TTC549 (cell line): ENCODE measurements around the gene CCDC85A.
"Not testable (repeated sequence)": the region's sequence is repeated elsewhere in the genome, so short reads cannot be mapped to it uniquely, and the experiment has no call there.

Experiments
- FAIRE-seq: peaks from 2 replicates; lab custom pipeline; 2012; peaks lifted over from hg19 to GRCh38; lab: Jason Lieb, UNC

CCDC85A gene

DNA sequence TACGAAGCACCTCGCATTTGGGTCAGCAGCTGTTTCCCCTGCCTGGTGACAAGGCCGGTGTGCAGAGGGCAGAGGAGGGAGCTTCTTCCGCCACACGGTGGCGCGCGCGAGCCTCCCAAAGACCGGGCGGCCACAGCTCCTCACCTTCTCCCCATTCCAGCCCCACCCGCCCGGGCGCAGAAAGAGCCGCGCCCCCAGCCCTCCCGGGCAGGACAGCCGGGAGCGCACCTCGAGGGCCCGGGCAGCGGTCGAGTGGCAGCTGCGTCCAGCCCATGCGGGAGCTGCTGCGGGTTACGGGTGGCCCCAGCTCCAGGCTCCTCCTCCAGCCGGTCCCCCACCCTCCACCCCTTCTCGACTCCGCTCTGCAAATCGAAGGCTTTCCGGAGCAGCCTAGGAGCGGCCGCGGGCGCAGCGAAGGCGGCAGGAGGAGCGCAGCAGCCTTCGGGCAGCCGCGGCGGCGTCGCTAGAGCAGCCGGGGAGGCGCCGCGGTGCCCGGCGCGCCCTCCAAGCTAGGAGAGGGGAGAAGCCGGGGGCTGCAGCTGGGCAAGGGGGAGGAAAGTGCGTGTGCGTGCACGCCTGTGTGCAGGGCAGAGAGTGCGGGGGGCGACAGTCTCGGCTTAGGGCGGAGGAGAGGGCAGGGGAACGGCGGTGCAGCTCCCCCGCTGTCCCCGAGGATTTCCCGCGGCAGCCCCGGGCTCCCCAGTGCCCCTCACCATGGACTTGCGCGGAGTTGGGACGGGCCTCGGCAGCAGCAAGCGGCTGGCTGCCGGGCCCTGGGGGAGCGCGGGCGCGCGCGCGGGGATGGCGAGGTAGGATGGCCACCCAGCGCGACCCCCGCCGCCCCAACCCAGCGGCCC, at the start of gene CCDC85A:
Gene CCDC85A (plus strand): TSS at position 348 of the 857 bp plus-strand sequence. CDS start 635 bp downstream, outside the sequence.
- FAIRE-seq, result no peak

DNA sequence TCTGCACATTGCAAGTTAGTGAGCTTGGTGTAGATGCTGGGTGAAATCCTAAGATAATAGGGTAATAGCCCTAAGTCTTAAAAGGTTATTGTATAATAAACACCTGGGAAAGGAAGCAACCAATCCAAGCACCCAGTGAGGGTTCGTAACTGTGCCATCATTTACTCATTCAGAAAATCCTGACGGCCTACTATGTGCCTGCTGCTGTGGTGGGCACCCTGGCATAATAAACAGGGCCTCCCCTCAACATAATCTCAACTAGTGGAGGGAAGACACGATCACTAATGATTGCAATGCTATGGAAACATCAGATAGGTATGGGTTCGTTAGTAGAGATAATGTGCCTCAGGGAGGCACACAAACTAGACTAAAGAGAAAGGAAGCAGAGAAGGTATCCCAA, 48.9 kb upstream of the CCDC85A start:
- no peak for FAIRE-seq

DNA sequence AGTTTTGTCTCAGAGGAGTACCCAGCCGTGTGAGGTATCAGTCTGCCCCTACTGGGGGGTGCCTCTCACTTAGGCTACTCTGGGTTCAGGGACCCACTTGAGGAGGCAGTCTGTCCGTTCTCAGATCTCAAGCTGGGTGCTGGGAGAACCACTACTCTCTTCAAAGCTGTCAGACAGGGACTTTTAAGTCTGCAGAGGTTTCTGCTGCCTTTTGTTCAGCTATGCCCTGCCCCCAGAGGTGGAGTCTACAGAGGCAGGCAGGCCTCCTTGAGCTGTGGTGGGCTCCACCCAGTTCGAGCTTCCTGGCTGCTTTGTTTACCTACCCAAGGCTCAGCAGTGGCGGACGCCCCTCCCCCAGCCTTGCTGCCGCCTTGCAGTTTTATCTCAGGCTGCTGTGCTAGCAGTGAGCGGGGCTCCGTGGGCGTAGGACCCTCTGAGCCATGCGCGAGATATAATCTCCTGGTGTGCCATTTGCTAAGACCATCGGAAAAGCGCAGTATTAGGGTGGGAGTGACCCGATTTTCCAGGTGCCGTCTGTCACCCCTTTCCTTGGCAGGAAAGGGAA, 41.2 kb upstream of the CCDC85A start:
- not testable (repeated sequence) for FAIRE-seq

DNA sequence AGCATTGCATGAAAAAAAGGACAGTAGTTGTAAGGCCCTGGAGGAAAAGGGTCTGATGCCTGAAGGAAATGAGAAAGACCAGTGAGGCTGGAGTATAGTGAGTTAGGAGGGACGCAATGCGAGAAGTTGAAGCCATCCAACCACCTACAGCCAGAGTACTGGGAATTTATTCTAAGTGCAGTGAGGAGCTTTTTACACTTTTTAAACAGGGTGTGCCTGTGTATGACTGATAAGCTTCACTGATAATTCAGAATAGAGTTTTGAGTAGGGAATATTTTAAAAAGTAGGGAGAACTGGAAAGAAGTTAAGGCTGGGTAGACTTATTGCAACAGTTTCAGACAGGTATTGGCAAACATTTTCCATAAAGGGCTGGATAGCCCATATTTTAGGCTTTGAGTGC, 35.9 kb upstream of the CCDC85A start:
- FAIRE-seq, result no peak

DNA sequence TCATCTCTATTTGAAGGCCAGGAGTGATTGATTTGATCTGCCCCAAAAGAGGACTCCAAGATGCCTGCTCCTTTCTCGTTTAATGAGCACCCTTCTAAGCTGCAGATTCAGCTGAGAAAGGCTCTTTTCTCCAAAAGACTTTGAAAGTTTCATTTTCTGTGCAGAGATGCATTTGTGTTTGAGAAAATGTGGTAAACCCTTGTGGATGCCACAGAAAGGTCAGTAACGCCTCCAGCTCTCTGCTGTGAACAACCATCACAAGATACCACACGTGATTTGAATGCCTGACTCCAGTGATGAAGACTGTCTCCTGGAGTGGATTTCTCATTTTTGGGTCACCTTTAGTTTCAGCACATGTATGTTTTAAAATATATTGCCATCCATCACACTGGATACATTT, 35.0 kb upstream of the CCDC85A start:
- FAIRE-seq, result no peak

DNA sequence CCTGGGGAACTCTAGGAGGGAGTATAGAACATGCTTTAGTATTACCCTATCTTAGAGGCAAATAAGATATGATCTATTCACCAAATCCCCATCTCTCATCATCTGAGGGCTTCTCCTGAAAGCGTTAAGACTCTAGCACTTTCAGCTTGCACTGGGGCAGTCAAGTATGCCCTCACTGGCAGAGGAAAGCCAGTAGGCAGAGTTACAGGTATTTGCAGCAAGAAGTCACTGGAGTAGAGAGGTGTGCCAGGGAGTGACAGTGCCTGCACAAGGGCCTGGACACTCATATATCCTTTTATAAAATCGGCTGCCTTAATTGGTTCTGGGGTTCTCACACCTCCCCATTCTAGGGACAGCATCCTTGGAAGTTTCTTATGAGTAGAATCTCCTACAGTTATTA, 31.9 kb upstream of the CCDC85A start:
- no peak for FAIRE-seq

DNA sequence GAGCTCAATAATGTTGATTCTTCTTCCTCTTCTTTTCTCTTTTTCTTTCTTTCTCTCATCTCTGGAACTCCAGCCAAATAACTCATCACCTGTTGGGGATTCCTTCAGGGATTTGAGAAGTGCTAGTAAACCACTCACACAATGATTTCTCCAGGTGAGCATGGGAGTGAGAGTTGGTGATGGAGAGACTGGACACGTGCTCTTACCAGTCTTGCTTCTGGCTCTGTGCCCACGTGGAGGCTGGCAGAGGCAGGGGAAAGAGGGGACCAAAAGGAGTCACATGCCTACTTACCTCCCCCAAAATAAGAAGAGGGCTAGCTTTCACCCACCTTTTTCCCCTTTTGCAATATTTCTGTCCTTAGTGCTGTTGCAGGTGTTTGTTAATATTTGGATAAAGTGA, 28.6 kb upstream of the CCDC85A start:
- no peak for FAIRE-seq

DNA sequence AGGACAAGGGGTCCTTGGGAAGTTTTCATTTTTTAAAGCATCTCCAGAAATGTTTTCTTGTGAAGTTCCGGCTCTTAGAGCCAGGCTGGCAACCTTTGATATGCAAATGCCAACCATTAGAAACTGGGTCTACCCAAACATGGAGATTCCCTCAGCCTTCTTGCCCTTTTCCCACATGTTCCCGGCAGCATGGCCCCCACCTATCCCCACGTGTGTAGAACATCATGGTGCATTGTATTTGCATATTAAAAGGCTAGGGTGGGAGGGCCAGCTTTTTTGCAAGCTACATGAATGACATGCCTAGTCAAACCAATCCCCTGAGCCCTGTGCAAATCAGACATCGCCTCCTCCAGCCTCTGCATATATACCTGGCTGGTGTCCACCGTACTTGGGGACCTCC, 23.9 kb upstream of the CCDC85A start:
- FAIRE-seq, result not testable (repeated sequence)

DNA sequence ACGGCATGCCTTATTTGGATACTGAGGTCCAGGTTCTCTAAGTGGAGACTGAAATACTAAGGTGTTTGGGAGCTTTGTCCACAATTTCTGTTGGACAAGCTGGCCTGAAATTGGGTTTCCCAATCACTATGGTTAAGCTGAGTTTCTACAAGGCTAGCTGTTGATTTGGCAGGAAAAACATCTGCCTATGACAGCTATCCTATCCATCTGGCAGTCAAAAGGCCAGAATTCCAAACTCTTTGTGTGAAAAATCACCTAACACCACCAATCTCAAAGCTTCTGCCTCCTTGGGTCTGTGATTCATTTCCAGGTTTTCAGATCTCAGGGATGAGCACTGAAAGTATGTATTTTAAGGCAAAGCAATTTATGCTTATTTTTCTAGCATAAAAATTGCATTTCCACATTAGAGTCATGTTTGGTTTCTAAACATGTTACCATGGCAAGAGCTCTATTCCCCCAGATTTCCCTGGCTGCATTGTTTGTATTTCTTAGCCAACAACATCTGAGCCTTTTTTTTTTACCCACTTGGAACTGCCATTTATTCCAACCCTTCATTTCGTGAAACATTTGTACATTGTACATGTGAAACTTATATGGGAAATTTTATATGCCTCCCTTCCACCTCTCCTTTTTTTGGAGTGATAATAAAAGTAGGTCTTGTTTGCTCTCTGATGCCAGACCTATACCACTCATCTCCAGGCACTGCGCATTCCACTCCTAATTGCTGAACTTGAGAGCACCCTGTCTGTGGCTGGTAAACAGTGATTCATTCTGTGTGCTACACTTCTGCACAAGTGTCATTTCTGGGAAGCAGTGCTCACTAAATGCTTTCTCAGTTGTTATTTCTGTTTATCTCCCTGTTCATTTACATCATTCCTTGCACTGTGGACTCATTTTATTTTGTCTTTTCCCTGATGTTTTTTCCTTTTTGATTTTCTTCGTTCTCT, 15.9 kb upstream of the CCDC85A start:
- FAIRE-seq, result no peak

DNA sequence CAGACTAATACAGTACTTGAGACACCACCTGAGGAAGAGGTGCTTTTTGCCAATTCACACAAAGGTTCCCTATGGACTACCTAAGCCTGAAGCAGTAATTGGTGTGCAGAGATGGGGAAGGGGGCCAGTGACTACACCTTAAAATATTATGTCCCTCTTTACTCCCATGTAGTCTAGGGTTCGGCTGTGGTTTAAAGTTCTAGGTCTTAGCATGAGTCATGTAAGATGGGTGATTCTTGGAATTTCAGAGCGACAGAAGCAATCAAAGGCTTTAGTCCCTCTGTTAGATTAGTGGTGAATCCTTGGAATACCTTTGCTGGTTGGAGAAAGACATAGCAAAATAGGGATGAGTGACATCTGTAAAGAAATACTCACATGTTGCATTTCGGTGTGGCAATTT, 14.3 kb upstream of the CCDC85A start:
- FAIRE-seq, result no peak

DNA sequence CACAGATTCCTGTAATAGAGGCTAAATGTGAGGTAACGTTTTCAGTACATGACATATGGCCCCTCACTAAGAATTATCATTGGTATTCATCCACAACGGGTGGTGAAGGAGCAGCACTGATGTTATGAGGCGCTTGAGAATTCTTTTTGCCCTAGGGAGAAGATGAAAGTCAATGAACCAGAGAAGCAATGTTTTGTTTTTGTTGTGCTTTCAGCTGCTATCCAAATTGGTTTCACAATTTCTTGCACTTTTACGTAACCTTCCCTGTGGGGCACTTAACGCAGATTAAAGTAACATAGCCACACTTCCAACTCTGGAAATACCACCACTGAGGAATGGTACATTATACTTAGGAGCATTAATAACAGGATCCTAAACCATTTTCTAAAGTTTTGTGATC, 13.3 kb upstream of the CCDC85A start:
- FAIRE-seq, result no peak

DNA sequence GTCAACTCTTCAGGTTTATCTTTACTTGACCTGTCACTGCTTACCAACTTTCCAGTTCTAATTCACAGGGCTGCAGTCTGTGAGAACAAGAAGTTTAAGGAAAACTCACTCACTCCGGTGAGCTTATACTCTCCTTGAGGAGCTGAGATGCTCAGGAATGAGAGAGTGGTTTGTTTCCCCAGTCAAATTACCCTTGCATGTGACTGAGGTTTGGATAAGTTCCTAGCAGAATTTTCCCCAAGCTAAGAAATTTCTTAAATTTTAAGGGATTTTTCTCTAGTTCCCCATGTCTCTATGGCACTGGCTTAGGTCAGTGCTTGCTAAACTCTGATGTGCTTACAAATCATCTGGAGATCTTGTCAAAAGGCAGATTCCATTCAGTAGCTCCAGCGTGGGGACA, 12.8 kb upstream of the CCDC85A start:
- no peak for FAIRE-seq

DNA sequence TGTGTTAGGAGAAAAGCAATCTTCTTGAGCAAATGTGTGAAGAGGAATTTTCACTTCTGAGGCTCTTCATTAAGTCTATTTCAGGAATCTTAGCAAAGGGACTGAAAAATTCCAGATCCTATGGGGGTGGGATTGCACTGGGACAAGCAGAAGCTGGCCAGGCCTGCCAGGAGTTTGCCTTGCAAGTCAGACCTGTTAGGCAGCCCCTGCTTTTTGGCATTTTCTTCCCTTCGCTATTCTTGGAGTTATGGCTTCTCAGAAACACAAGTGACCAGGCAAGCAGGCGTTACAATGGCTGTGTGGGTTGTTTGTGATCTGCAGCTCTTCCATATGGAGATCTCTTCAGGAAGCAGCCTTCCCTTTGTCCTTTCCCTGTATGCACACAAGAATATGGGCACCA, 8.0 kb upstream of the CCDC85A start:
- FAIRE-seq, result no peak

DNA sequence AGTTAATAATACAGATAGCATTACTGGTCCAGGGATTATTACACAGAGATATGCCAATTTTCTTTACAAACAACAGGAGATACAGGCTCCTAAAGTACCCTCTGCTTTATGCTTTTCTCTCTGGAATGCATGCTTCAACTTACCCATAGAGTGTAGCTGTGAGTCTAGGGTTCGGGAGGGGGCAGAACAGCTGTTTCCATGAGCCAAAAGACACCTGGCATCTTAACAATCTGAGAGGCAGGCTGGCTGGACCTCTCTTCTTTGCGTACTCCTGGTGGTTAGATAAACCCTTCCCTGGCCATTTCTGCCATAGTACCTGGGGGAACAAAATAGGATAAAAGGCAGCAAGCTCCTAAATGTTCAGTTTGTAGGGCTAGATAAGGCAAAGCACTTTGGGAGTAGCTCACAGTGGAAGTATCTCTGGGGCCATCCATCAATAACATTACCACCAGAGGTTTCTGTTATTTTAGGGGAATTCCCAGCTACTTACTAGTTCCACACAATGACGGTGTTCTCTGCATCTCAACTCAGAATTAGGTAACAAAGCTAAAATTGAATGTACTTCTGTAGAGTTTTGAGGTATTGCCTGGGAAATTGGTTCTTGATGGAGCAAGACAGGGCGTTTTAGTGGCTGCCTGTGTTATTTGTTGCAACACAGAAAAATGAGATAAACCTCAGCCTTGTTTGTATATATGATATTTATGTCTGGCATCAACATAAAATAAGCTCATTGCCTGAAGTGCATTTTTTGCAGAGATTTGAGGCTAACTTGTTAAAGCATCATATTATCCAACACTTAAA, 6.2 kb upstream of the CCDC85A start:
- FAIRE-seq, result no peak

DNA sequence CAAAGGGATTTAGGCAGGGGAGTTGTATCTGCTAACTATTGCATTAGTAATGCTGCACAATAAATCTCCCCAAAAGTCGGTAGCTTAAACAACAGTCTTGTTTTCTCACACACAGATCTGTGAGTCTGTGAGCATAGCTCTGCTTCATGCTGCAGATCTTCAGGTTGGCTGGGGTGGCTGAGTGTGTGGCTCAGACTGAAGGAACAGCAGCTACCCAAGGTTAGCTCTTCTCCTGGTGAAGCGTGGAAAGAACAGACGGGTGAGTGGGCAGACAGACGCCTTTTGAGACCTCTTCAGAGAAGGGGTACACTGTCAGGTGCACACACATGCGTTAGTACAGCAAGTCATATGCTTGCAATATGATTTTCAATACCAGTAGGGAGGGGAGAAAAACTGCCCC, 3.9 kb upstream of the CCDC85A start:
- FAIRE-seq, result no peak

DNA sequence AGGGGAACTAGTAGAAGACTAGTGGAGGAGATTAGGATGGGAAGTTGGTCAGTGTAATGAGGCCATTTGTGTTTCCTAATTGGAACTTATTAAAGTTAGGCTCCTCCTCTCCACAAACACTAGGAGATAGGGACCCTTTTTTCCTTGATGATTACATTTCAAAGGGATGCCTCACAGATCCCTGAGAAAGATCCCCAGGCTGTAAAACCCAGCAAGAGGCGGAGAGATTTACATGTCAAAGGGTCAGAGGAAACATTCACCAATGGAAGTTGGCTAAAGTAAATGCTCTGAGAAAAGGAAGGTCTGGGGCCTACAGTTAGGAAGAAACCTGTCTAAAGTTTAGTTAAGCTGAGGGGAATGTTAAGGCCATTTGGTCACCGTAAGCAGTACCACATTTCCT, 1.4 kb upstream of the CCDC85A start:
- FAIRE-seq, result no peak

DNA sequence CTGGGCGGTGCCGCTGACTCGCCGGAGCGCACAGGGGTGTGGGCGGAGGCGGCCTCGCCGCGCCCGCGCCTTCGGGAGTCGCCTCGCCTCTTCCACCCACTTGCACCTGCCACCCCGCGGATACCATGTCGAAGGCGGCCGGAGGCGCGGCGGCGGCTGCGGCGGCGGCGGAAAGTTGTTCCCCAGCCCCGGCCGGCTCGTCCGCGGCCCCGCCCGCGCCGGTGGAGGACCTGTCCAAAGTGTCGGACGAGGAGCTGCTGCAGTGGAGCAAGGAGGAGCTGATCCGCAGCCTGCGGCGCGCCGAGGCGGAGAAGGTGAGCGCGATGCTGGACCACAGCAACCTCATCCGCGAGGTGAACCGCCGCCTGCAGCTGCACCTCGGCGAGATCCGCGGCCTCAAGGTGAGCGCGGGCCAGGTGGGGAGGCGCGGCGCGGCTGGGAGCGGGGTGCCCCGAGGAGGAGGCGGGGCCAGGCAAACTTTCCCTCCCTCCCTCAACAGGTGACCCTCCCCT, 766 bp downstream of the CCDC85A start:
- FAIRE-seq, result no peak

DNA sequence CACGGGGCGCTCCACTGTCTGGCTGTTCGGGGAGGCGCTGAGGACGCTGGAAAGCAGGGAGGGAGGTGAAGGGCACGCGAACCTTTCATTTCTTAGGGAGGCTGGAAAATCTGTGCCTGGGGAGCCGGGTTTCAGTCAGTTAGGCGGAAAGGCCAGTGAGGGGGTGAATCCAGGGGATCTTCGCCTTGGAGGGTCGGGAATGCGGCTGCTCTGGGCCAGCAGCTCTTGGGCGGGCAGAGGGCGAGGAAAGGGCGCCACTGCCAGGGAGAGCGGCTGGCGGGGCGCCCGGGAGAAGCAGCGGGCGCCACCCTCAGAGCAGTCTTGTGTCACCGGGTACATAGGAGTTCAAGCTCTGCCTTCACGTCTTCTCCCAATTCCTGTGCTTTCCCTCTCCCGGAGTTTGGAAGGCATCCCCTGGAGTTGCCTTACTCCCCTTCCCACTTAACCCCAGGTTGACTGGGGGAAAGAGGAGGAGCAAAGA, 1.4 kb downstream of the CCDC85A start:
- FAIRE-seq, result no peak

DNA sequence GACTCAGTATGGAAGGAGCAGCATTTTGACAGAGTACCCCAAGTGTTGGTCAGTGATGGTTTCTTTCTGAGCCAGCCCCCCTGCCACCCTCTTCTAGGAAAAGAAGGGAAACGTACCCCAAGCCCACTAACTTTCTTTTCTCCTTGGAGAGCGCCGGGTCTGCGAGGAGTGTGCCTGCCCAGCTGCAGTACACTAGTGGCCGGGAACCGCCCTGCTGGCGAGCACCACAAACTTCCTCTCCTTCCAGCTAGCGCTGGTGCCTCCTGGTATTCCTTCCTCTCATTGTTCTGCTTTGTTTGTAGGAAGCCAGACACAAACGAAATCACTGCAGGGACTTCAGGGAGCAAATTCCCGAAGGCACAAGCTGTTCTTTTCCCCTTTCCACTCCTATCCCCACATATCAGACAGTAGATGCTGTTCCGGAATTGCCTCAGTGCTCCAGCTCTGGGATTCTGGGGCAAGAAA, 1.8 kb downstream of the CCDC85A start:
- no peak for FAIRE-seq

DNA sequence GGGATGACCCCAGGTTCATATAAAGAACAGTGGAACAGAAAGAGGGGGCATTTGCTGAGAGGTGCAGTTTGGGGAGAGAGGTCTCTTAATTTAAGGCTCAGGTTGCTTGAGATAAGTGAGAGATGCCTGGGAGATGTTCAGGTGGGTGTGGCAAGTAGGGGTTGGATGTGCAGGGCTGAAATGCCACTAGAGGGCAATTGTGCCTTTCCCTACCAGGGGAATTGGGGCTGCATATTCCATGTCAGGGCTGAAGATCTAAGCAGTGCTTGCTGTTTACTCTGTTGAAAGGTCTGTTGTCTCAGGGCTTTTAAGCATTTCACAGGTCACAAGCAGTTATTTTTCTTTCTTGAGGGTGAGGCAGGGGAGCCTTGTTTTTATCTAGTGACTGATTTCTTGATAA, 7.8 kb downstream of the CCDC85A start:
- no peak for FAIRE-seq

DNA sequence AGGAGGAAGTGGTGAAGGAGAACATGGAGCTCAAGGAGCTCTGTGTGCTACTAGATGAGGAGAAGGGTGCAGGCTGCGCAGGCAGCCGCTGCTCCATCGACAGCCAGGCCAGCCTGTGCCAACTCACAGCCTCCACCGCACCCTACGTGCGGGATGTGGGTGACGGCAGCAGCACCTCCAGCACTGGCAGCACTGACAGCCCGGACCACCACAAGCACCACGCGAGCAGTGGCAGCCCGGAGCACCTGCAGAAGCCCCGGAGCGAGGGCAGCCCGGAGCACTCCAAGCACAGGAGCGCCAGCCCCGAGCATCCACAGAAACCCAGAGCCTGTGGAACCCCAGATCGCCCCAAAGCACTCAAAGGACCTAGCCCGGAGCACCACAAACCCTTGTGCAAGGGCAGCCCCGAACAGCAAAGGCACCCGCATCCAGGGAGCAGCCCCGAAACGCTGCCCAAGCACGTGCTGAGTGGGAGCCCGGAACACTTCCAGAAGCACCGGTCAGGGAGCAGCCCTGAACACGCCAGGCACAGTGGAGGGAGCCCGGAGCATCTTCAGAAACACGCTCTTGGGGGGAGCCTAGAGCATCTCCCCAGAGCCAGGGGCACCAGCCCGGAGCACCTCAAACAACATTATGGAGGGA, 9.0 kb downstream of the CCDC85A start:
- no peak for FAIRE-seq
